GM10248 (cell line): Measurements from ENCODE around the gene DUSP15.

ENCODE experiments used
- CTCF ChIA-PET: fragments of 300-600 bp; sonication (Branson Sonifier 250); formaldehyde crosslinking; extraction: SDS; loops from one replicate; lab custom pipeline; 2021; ENCODE audit warnings: antibody characterized with exemption; lab: Yijun Ruan, JAX
- POLR2A ChIA-PET: fragments of 350-650 bp; sonication (Branson Sonifier 250); formaldehyde crosslinking; extraction: SDS; loops from one replicate; lab custom pipeline; 2020; ENCODE audit warnings: antibody characterized with exemption; lab: Yijun Ruan, JAX
- DNase-seq: peaks from one replicate; pipeline ENCODE4 v3.0.0; 2012; ENCODE audit errors: extremely low spot score
- CTCF ChIP-seq: IDR thresholded peaks from 2 replicates; pipeline ENCODE4 v1.5.1; 2012; ENCODE audit warnings: mild to moderate bottlenecking, low read depth; ENCODE audit errors: extremely low read depth, missing control alignments, control extremely low read depth

DUSP15 gene

DNA sequence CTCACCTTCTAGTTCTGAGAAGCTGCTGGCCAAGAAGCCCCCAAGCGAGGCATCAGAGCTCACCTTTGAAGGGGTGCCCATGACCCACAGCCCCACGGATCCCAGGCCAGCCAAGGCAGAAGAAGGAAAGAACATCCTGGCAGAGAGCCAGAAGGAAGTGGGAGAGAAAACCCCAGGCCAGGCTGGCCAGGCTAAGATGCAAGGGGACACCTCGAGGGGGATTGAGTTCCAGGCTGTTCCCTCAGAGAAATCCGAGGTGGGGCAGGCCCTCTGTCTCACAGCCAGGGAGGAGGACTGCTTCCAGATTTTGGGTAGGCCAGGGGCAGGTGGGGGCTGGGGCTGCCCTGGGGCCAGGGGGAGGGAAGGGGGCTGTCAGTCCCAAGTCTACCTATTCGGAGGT lies 48.9 kb downstream of the DUSP15 start:
- no peak for TF ChIP-seq CTCF
- ChIA-PET CTCF (interaction anchor here (4.6 to 15.0 kb wide), 5 partner anchors 13 to 210 kb away, joined by 42 to 154 read pairs (median 61); partner anchors contain the start of gene FOXS1), POLR2A (no interaction called here)
- DNase-seq: no peak

DNA sequence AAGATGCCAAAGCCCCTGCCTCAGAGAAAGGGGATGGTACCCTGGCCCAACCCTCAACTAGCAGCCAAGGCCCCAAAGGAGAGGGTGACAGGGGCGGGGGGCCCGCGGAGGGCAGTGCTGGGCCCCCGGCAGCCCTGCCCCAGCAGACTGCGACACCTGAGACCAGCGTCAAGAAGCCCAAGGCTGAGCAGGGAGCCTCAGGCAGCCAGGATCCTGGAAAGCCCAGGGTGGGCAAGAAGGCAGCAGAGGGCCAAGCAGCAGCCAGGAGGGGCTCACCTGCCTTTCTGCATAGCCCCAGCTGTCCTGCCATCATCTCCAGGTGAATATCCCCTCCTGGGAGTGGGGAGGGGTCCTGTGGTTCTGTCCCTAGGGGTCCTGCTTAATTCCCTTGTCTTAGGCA lies 50.1 kb downstream of the DUSP15 start:
- TF ChIP-seq CTCF: no peak
- CTCF ChIA-PET: interaction anchor here (4.7 to 15.0 kb wide), 3 partner anchors 16 to 32 kb away, joined by 53 to 154 read pairs (median 87); partner anchors contain the start of gene FOXS1
- POLR2A ChIA-PET: no interaction called here

GRCh38 chr20:31819083-31819784 lies 51.1 kb downstream of the DUSP15 start, which contains the start of gene MYLK2:
MYLK2 (plus strand) TSS chr20:31819356; CDS start chr20:31819581, 225 bp downstream.
- ChIA-PET CTCF (interaction anchor here (1.1 to 15.0 kb wide), 4 partner anchors 17 to 213 kb away, joined by 3 to 154 read pairs (median 70); partner anchors contain the start of gene FOXS1), POLR2A (no interaction called here)
- no peak for TF ChIP-seq CTCF
- DNase-seq: no peak

More for the DNA sequence above, 50.1 kb downstream of the DUSP15 start:
- no peak for DNase-seq

DNA sequence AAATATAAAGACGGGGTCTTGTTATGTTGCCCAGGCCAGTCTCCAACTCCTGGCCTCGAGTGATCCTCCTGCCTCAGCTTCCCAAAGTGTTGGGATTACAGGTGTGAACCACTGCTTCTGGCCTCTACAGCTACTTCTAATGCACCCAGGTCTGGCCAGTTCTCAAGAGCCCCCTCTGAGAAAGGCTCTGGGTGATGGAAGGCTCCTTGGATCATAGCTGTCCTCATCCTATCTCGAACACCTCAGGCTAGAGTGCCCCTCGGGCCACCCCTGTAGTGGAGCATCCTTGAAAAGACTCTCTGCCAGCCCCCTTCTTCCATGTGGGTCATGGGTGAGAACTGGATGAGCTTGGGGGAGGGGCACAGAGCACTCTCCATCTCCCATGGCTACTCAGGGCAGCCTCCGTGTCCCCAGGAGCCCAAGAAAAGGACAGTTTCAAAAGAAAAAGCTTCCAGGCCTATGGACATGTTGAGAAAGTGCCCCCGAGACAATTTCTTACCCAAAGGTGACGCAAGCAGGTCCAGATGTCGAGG lies 51.9 kb downstream of the DUSP15 start:
- no peak for TF ChIP-seq CTCF
- ChIA-PET CTCF (interaction anchor here (0.8 to 15.0 kb wide), 8 partner anchors 8 to 273 kb away, joined by 3 to 154 read pairs (median 3); partner anchors contain the start of gene PDRG1), POLR2A (no interaction called here)
- no peak for DNase-seq

GRCh38 chr20:31817461-31817860 lies 52.9 kb downstream of the DUSP15 start:
- CTCF ChIA-PET: interaction anchor here (0.8 to 15.0 kb wide), 9 partner anchors 9 to 274 kb away, joined by 3 to 154 read pairs (median 4); partner anchors contain the start of gene PDRG1
- POLR2A ChIA-PET: no interaction called here
- DNase-seq: no peak

More at GRCh38 chr20:31817461-31817860, 52.9 kb downstream of the DUSP15 start:
- TF ChIP-seq CTCF: no peak
